ENCODE measurements around the gene SLC39A9.
"Not testable (repeated sequence)": the region's sequence is repeated elsewhere in the genome, so short reads cannot be mapped to it uniquely, and the experiment has no call there.

Gene SLC39A9

DNA sequence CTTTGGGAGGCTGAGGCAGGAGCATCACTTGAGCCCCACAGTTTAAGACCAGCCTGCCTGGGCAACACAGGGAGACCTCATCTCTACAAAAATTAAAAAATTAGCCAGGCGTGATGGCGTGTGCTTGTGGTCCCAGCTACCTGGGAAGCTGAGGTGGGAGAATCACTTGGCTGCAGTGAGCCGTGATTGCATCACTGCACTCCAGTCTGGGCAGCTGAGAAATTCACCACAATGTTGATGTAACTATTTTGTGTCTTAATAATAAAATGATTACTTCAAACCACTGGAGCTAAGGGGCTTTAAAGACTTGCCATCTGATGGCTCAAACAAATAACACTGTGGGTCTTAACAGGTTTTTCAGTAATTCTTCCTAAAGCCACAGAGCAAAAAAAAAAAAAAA is 11.2 kb upstream of the SLC39A9 start:
- no peak overlapping the region for H3K4me3 ChIP-seq
- H3K27ac ChIP-seq, result no peak overlapping the region
- no peak for TF ChIP-seq Cebpa-rat (IDR thresholded peaks at IDR 0.05)
- no peaks in the 10 kb centered on the region for H3K9me3 ChIP-seq
- no peak overlapping the region for H3K4me2 ChIP-seq
- peaks cover 99% of the 10 kb centered on the region for H3K36me3 ChIP-seq
- H3K4me1 ChIP-seq, result no peaks in the 10 kb centered on the region
- no peaks in the 10 kb centered on the region for H3K27me3 ChIP-seq
- H3K9ac ChIP-seq, result no peak overlapping the region
- peaks cover 100% of the 10 kb centered on the region for H4K20me1 ChIP-seq

DNA sequence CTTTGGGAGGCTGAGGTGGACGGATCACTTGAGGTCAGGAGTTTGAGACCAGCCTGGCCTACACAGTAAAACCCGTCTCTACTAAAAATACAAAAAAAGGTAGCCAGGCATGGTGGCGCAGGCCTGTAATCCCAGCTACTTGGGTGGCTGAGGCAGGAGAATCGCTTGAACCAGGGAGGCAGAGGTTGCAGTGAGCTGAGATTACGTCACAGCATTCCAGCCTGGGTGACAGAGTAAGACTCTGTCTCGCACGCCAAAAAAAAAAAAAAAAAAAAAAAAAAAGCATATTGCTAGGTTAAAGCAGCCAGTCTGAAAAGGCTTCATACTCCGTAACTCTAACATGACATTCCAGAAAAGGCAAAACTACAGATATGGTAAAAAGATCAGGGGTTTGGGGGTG is 7.1 kb upstream of the SLC39A9 start:
- H3K4me3 ChIP-seq, H3K9ac ChIP-seq: not testable (repeated sequence)

DNA sequence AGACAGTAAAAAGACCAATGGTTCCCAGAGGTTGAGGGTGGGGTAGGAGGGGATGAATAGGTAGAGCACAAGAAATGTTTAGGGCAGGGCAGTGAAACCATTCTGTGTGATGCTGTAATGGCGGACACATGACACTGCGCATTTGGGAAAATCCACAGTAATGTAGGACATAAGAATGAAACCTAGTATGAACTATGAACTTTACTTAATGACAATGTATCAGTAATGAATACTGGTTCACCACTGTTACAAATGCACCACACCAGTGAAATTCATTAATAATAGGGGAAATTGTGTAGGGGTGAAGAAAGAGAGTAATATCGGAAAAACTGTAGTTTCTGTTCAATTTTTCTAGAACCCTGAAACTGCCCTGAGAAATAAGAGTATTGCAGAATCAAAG is 6.0 kb upstream of the SLC39A9 start:
- TF ChIP-seq Cebpa-rat (IDR thresholded peaks at IDR 0.05), result no peak
- no peak overlapping the region for H3K9ac ChIP-seq
- no peak overlapping the region for H3K27ac ChIP-seq
- H3K4me1 ChIP-seq, result peaks cover 28% of the 10 kb centered on the region
- H3K36me3 ChIP-seq, result peaks cover 90% of the 10 kb centered on the region
- peaks cover 100% of the 10 kb centered on the region for H4K20me1 ChIP-seq
- no peak overlapping the region for H3K4me3 ChIP-seq
- no peak overlapping the region for H3K4me2 ChIP-seq
- H3K27me3 ChIP-seq, result no peaks in the 10 kb centered on the region
- H3K9me3 ChIP-seq, result no peaks in the 10 kb centered on the region

More for the DNA sequence above, 7.1 kb upstream of the SLC39A9 start:
- Histone ChIP-seq H3K36me3 (peaks cover 99% of the 10 kb centered on the region), H4K20me1 (peaks cover 100% of the 10 kb centered on the region), H3K4me1 (peaks cover 20% of the 10 kb centered on the region)
- H3K4me2 ChIP-seq, H3K27ac ChIP-seq, H3K9me3 ChIP-seq, H3K27me3 ChIP-seq: not testable (repeated sequence)

DNA sequence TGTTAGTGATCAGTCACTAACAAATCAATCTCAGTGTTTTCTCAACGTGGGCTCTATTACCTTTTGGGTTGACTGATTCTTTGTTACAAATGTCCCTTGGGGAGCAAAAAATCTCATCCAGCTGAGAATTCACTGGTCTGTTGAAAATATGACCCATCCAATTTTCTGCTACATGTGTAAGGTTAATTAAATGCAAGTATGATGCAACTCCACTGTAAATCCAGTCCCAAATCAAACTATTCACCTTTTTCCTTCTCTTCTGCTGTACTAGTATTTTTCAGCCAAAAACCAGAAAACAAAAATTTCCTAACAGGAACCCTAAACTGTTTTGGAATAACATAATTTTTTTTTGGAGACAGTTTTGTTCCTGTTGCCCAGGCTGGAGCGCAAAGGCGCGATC is 2.6 kb upstream of the SLC39A9 start:
- H3K9ac ChIP-seq, result no peak overlapping the region; the same call in 1 of the 2 replicates
- H3K27me3 ChIP-seq, result no peaks in the 10 kb centered on the region
- TF ChIP-seq Cebpa-rat (IDR thresholded peaks at IDR 0.05), result no peak
- H3K4me3 ChIP-seq, result no peak overlapping the region
- no peak overlapping the region for H3K27ac ChIP-seq
- no peaks in the 10 kb centered on the region for H3K9me3 ChIP-seq
- peak overlapping the region; percentile 78 for H3K4me2 ChIP-seq
- peaks cover 66% of the 10 kb centered on the region for H4K20me1 ChIP-seq
- H3K36me3 ChIP-seq, result peaks cover 55% of the 10 kb centered on the region
- peaks cover 48% of the 10 kb centered on the region for H3K4me1 ChIP-seq

DNA sequence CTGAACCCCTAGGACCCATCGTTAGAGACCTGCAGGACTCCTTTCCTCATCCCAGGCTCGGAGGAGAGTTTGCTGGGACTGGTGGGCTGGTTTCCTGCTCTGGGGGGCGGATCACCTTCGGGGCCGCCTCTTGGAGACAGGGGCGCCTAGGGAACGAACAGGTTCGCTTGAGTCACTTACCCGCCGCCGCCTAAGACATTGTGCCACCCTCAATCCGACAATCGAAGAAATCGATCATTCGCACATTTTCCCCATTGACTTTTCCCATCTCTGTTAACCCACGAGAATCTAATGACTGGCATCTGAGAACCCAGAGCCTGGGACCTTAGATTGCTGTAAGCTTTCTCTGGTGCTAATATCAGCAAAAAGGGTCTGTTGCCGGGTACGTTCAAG is 322 bp downstream of the SLC39A9 start:
- Histone ChIP-seq H3K27ac (peak overlapping the region; percentile 98), H3K4me3 (peak overlapping the region; percentile 86), H3K9me3 (peaks cover 3% of the 10 kb centered on the region), H3K36me3 (peaks cover 34% of the 10 kb centered on the region), H4K20me1 (peaks cover 61% of the 10 kb centered on the region), H3K4me2 (peak overlapping the region; percentile 94), H3K27me3 (no peaks in the 10 kb centered on the region), H3K9ac (peak overlapping the region; percentile 99), H3K4me1 (peaks cover 59% of the 10 kb centered on the region)
- no peak for TF ChIP-seq Cebpa-rat (IDR thresholded peaks at IDR 0.05)

DNA sequence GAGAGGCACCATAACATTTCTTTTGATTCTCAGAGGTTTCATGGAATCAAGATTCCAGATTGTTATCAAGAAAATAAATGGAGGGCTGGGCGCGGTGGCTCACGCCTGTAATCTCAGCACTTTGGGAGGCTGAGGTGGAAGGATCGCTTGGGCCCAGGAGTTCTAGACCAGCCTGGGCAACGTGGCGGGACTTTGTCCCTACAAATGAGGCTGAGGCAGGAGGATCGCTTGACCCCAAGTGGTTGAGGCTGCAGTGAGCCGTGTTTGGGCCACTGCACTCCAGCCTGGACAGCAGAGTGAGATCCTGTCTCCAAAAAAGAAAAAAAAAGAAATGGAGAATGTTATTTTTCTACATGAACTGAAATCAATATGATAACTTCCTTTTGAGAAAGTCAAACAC is 1.3 kb downstream of the SLC39A9 start:
- peaks cover 61% of the 10 kb centered on the region for H4K20me1 ChIP-seq
- peak overlapping the region; percentile 94 for H3K4me2 ChIP-seq
- H3K9ac ChIP-seq, result peak overlapping the region; percentile 99
- no peak overlapping the region for H3K27ac ChIP-seq
- TF ChIP-seq Cebpa-rat (IDR thresholded peaks at IDR 0.05), result no peak
- peaks cover 58% of the 10 kb centered on the region for H3K4me1 ChIP-seq
- peaks cover 12% of the 10 kb centered on the region for H3K9me3 ChIP-seq
- no peaks in the 10 kb centered on the region for H3K27me3 ChIP-seq
- H3K4me3 ChIP-seq, result peak overlapping the region; percentile 86
- peaks cover 33% of the 10 kb centered on the region for H3K36me3 ChIP-seq

DNA sequence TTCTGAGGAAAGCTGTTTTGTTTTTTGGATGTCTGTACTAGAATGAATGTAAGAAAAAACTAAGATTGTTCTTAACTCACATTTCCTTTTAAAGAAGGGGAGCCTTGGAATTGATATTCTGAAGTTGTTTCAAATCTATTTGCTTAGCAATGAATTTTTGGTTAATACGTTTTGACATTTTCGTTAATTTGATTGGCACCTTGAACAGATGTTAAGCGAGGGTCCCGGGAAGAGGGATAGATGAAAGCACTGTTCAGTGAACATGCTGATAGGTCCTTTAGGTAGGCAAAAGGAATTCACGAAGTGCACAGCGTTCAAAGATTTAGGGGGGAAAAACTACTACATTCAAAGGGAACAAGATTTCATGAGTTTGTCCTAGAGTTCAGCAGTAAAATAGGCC is 1.7 kb downstream of the SLC39A9 start:
- H3K27me3 ChIP-seq, result no peaks in the 10 kb centered on the region
- peaks cover 61% of the 10 kb centered on the region for H4K20me1 ChIP-seq
- no peak for TF ChIP-seq Cebpa-rat (IDR thresholded peaks at IDR 0.05)
- no peak overlapping the region for H3K27ac ChIP-seq
- H3K9me3 ChIP-seq, result peaks cover 15% of the 10 kb centered on the region
- H3K4me2 ChIP-seq, result peak overlapping the region; percentile 94
- peaks cover 55% of the 10 kb centered on the region for H3K4me1 ChIP-seq
- peak overlapping the region; percentile 99 for H3K9ac ChIP-seq
- H3K36me3 ChIP-seq, result peaks cover 33% of the 10 kb centered on the region
- peak overlapping the region; percentile 86 for H3K4me3 ChIP-seq

DNA sequence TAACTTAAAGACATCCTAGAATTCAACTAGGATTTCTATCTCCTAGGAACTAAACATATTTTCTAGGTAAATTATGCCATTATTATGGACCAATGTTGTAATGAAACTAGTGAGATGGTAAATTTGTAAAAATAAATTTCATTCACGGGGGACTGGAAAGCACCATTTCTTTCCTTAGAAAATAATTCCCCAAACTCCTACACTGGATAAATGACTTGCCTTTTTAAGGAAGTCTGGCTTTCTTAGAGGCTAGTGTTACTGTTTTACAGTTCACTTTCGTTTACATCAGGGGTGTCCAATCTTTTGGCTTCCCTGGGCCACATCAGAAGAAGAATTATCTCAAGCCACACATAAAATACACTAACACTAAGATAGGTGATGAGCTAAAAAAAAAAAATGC is 3.3 kb downstream of the SLC39A9 start:
- Histone ChIP-seq H3K9me3 (peaks cover 15% of the 10 kb centered on the region), H4K20me1 (peaks cover 48% of the 10 kb centered on the region), H3K36me3 (peaks cover 22% of the 10 kb centered on the region), H3K4me1 (peaks cover 39% of the 10 kb centered on the region), H3K27ac (no peak overlapping the region), H3K4me2 (peak overlapping the region; percentile 94), H3K9ac (no peak overlapping the region), H3K4me3 (no peak overlapping the region), H3K27me3 (no peaks in the 10 kb centered on the region)
- TF ChIP-seq Cebpa-rat (IDR thresholded peaks at IDR 0.05), result no peak

DNA sequence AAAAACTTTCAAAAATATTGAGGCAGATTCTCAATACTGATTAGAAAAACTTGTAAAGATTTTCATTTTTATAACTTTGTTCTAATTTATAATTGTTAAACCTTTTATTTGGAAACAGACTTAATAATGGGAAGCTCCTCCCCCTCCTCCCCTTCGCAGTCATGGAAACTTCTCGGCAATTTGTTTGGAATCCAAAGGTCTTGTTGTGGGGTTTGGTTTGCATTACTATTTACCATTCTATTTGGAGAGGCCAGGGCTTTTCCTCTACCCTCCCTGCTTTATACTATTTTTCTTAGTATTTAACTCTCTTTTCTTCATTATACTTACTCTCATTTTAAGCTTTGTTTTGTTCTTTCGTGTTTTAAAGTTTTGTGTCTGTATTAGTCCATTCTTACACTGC is 6.0 kb downstream of the SLC39A9 start:
- Histone ChIP-seq H3K9me3 (peaks cover 15% of the 10 kb centered on the region), H3K4me3 (no peak overlapping the region), H3K36me3 (peaks cover 40% of the 10 kb centered on the region), H3K27ac (no peak overlapping the region), H3K4me1 (peaks cover 30% of the 10 kb centered on the region), H3K27me3 (no peaks in the 10 kb centered on the region), H3K4me2 (no peak overlapping the region), H4K20me1 (peaks cover 58% of the 10 kb centered on the region), H3K9ac (no peak overlapping the region)
- TF ChIP-seq Cebpa-rat (IDR thresholded peaks at IDR 0.05), result no peak

DNA sequence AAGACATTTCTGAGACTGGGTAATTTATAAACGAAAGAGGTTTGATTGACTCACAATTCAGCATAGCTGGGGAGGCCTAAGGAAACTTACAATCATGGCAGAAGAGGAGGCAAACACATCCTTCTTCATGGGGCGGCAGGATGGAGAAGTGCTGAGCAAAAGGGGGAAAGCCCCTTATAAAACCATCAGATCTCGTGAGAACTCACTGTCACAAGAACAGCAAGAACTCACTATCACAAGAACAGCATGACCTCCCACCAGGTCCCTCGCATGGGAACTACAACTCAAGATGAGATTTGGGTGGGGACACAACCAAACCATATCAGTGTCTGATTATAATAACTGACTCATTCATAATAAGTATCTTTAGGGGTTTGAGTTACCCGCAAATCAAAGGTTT is 6.4 kb downstream of the SLC39A9 start:
- no peak overlapping the region for H3K27ac ChIP-seq
- H3K36me3 ChIP-seq, result peaks cover 41% of the 10 kb centered on the region
- no peak overlapping the region for H3K4me3 ChIP-seq
- H3K9ac ChIP-seq, result no peak overlapping the region
- TF ChIP-seq Cebpa-rat (IDR thresholded peaks at IDR 0.05), result no peak
- H3K9me3 ChIP-seq, result peaks cover 15% of the 10 kb centered on the region
- no peak overlapping the region for H3K4me2 ChIP-seq
- H3K4me1 ChIP-seq, result peaks cover 26% of the 10 kb centered on the region
- H3K27me3 ChIP-seq, result no peaks in the 10 kb centered on the region
- peaks cover 58% of the 10 kb centered on the region for H4K20me1 ChIP-seq

DNA sequence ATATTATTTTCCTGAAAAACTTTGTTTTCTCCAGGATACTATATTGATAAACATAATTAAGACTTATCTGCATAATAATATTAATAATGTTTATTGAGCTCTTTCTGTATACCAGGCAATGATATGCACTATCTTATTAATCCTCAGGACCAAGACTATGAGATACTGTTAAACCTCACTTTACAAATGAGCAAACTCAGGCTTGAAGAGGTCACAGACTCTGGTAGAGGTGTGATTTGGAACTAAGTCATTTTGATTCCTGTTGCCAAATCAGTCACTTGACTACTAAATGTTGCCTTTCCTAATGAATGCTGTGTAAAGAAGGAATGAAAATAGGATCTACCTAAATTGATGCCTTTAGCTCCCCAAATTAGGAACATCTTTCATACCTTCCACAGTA is 7.3 kb downstream of the SLC39A9 start:
- Histone ChIP-seq H3K9ac (no peak overlapping the region), H3K9me3 (peaks cover 15% of the 10 kb centered on the region), H4K20me1 (peaks cover 65% of the 10 kb centered on the region), H3K36me3 (peaks cover 41% of the 10 kb centered on the region), H3K4me3 (no peak overlapping the region), H3K4me2 (no peak overlapping the region), H3K27me3 (no peaks in the 10 kb centered on the region), H3K4me1 (peaks cover 17% of the 10 kb centered on the region), H3K27ac (no peak overlapping the region)
- no peak for TF ChIP-seq Cebpa-rat (IDR thresholded peaks at IDR 0.05)
